SK-N-SH treated with all-trans-retinoic acid at 6 μM for 48 hours (cell line): ENCODE data around the gene CAMK2A.

Experiments
- ARNTL ChIP-seq: fragments of 450-650 bp; formaldehyde crosslinking; IDR thresholded peaks from 2 replicates; pipeline ENCODE4 v1.5.0; 2020; ENCODE audit warnings: low read depth, mild to moderate bottlenecking, moderate library complexity, borderline replicate concordance
- BACH2 ChIP-seq: fragments of 250-450 bp; sonication (Bioruptor Pico); IDR thresholded peaks from 2 replicates; pipeline ENCODE4 v1.9.0; 2021; ENCODE audit warnings: mild to moderate bottlenecking, borderline replicate concordance
- CSDC2 ChIP-seq: fragments of 250-450 bp; sonication (Bioruptor Pico); IDR thresholded peaks from 2 replicates; pipeline ENCODE4 v1.5.0; 2020; ENCODE audit warnings: mild to moderate bottlenecking, moderate library complexity
- ISL1 ChIP-seq: fragments of 250-450 bp; sonication (Bioruptor Pico); IDR thresholded peaks from 2 replicates; pipeline ENCODE4 v2.1.2; 2022; ENCODE audit warnings: mild to moderate bottlenecking, moderate library complexity
- OSR1 ChIP-seq: fragments of 250-450 bp; sonication (Bioruptor Pico); IDR thresholded peaks from 2 replicates; pipeline ENCODE4 v1.8.0; 2022; ENCODE audit warnings: moderate library complexity, mild to moderate bottlenecking, inconsistent platforms
- PATZ1 ChIP-seq: fragments of 250-450 bp; sonication (Bioruptor Pico); IDR thresholded peaks from 2 replicates; pipeline ENCODE4 v1.8.0; 2020; ENCODE audit warnings: mild to moderate bottlenecking, moderate library complexity, borderline replicate concordance
- POU6F1 ChIP-seq: fragments of 250-450 bp; sonication (Bioruptor Pico); IDR thresholded peaks from 2 replicates; pipeline ENCODE4 v1.8.0; 2021; ENCODE audit warnings: low read depth, mild to moderate bottlenecking, moderate library complexity, borderline replicate concordance
- RARB ChIP-seq: fragments of 250-450 bp; sonication (Bioruptor Pico); IDR thresholded peaks from 2 replicates; pipeline ENCODE4 v1.8.0; 2021; ENCODE audit warnings: mild to moderate bottlenecking, moderate library complexity
- TOX ChIP-seq: fragments of 250-450 bp; sonication (Bioruptor Pico); IDR thresholded peaks from 2 replicates; pipeline ENCODE4 v1.8.0; 2021; ENCODE audit warnings: mild to moderate bottlenecking, moderate library complexity, borderline replicate concordance
- TSHZ2 ChIP-seq: fragments of 250-450 bp; sonication (Bioruptor Pico); IDR thresholded peaks from 2 replicates; pipeline ENCODE4 v1.5.0; 2020; ENCODE audit warnings: mild to moderate bottlenecking, moderate library complexity
- ZC3H10 ChIP-seq: fragments of 250-450 bp; sonication (Bioruptor Pico); IDR thresholded peaks from 2 replicates; pipeline ENCODE4 v1.5.1; 2021; ENCODE audit warnings: mild to moderate bottlenecking, moderate library complexity
- ZFP3 ChIP-seq: fragments of 250-450 bp; sonication (Bioruptor Pico); IDR thresholded peaks from 2 replicates; pipeline ENCODE4 v1.5.0; 2020; ENCODE audit warnings: mild to moderate bottlenecking, moderate library complexity
- ZNF565 ChIP-seq: fragments of 450-650 bp; formaldehyde crosslinking; conservative IDR thresholded peaks from 2 replicates; pipeline ENCODE4 v1.5.0; 2020; ENCODE audit warnings: low read depth, mild to moderate bottlenecking, moderate library complexity
- ZNF70 ChIP-seq: fragments of 450-650 bp; formaldehyde crosslinking; IDR thresholded peaks from 2 replicates; pipeline ENCODE4 v1.5.0; 2020; ENCODE audit warnings: mild to moderate bottlenecking, moderate library complexity

GRCh38 chr5:150181766-150182545, 107.6 kb downstream of the CAMK2A start:
- TF ChIP-seq OSR1 (CRISPR knock-in tag) (no peak), TSHZ2 (CRISPR knock-in tag) (no peak), ZFP3 (no peak), RARB (no peak), ZNF565 (no peak), ZC3H10 (CRISPR knock-in tag) (no peak), POU6F1 (CRISPR knock-in tag) (no peak), ZNF70 (CRISPR knock-in tag) (no peak), PATZ1 (CRISPR knock-in tag) (no peak), TOX (no peak), BACH2 (CRISPR knock-in tag) (no peak), ARNTL (CRISPR knock-in tag) (no peak), ISL1 (CRISPR knock-in tag) (no peak), CSDC2 (CRISPR knock-in tag) (no peak)
